H1 (cell line): ENCODE measurements around the gene SMIM28. TPM values are rescaled to one million over a fixed set of nuclear protein-coding genes. Genes with fewer than 3 reads are reported as not detected.

Experiments
- RNF2 ChIP-seq: fragments of 200-900, 300-1000 bp; sonication (generic); IDR thresholded peaks from 2 replicates; pipeline ENCODE4 v1.7.1; 2016; ENCODE audit warnings: borderline replicate concordance, low read depth, mild to moderate bottlenecking, antibody characterized with exemption, low read length; ENCODE audit not compliant: poor library complexity, severe bottlenecking; ENCODE audit errors: missing control alignments
- polyA plus RNA-seq, 7 experiments: library from polyadenylated mRNA; depleted of rRNA in 3 of 7; stranded (reverse) in 5 of 7; unstranded in 2 of 7; fragments of >200 nt in 5 of 7; fragments of 200-250 nt in 2 of 7; gene quantifications; 1 replicate in 5 of 7; 2 replicates in 1 of 7; 4 replicates in 1 of 7; pipeline versions ENCODE4 v1.2.1 to v1.2.3, GENCODE V29; 2011 to 2013; ENCODE audit warnings: missing spikeins in 2 of 7, mixed read lengths in 2 of 7
- total RNA-seq: library from RNA; stranded (reverse); fragmentation: NEBNext Ultra II Directional; extraction: Animal tissue kit (Norgen Biotek cat#: 25700); gene quantifications from 2 replicates; pipeline ENCODE4 v1.2.1, GENCODE V29; 2021

The SMIM28 gene
- total and polyA plus RNA-seq, 2 of the 8 experiments (the other 6 are each of a cell fraction or from before 2014, with no cell fraction given): not detected

DNA sequence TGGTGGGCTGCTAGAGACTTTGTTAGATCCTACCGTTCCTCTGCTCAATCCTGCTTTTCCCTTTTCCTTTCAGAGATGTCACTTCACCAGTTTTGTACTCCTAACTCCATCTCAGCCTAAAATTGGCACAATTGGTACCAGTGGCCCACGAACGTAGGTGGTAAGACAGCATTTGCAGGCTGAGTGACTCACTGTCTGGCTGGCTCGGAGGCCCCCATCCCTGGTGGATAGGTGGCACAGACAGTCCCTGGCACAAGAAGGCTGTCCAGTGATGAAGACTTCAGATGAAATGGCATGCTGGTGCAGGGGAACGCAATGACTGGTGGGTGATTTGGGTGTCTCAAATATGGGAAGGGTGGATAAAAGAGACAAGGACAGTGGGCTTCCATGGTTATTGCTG lies 37.4 kb downstream of the SMIM28 start (continued):
- no peak for TF ChIP-seq RNF2
- TF ChIP-seq, all 59 proteins: peak for 0
